Measurements from ENCODE around the gene SMIM31.

The SMIM31 gene

GRCh38 chr4:164824581-164824980 lies 70.7 kb downstream of the SMIM31 start:
- no peak for TF ChIP-seq CTCF (IDR thresholded peaks at IDR 0.05; ENCODE audit: low read length, missing control alignments)

GRCh38 chr4:164828955-164829354 lies 75.0 kb downstream of the SMIM31 start:
- no peak for DNase-seq (ENCODE audit: low read depth)
- no peak overlapping the region for H3K4me3 ChIP-seq (replicated peaks; ENCODE audit: low read depth, low read length)
- no peak for TF ChIP-seq CTCF (IDR thresholded peaks at IDR 0.05; ENCODE audit: low read length, missing control alignments)

More at GRCh38 chr4:164824581-164824980, 70.7 kb downstream of the SMIM31 start:
- H3K4me3 ChIP-seq (replicated peaks; ENCODE audit: low read depth, low read length) = no peak overlapping the region
- DNase-seq (ENCODE audit: low read depth) = no peak

- no peak for TF ChIP-seq CTCF (IDR thresholded peaks at IDR 0.05; ENCODE audit: low read length, missing control alignments)
- H3K4me3 ChIP-seq (replicated peaks; ENCODE audit: low read depth, low read length) = no peak overlapping the region
- no peak for DNase-seq (ENCODE audit: low read depth)
These were observed 92.6 kb downstream of the SMIM31 start for GRCh38 chr4:164846566-164846965.

- H3K4me3 ChIP-seq (replicated peaks; ENCODE audit: low read depth, low read length) = no peak overlapping the region
- TF ChIP-seq CTCF (IDR thresholded peaks at IDR 0.05; ENCODE audit: low read length, missing control alignments) = no peak
- DNase-seq (ENCODE audit: low read depth) = no peak
These were observed 93.1 kb downstream of the SMIM31 start for GRCh38 chr4:164847016-164847415.

GRCh38 chr4:164847967-164848649 lies 94.2 kb downstream of the SMIM31 start:
- H3K4me3 ChIP-seq (replicated peaks; ENCODE audit: low read depth, low read length) = no peak overlapping the region
- no peak for TF ChIP-seq CTCF (IDR thresholded peaks at IDR 0.05; ENCODE audit: low read length, missing control alignments)
- DNase-seq (ENCODE audit: low read depth) = no peak

Measured in fibroblast of pulmonary artery (primary cell).